Gastroesophageal sphincter (tissue), 3 donors: ENCODE results near the gene OTUB2.

Experiments used
- EP300 ChIP-seq: sonication (generic); formaldehyde crosslinking; IDR thresholded peaks from one replicate; pipeline ENCODE4 v1.6.1; 2017; ENCODE audit warnings: antibody characterized with exemption, mild to moderate bottlenecking
- POLR2A ChIP-seq, 2 donors: fragments of 450-650 bp; IDR thresholded peaks; one replicate each; pipeline ENCODE4 v1.6.1; 2017; ENCODE audit warnings: antibody characterized with exemption in 2 of 2, mild to moderate bottlenecking in 2 of 2, moderate library complexity in 1 of 2
- POLR2AphosphoS5 ChIP-seq: sonication (generic); formaldehyde crosslinking; IDR thresholded peaks from one replicate; pipeline ENCODE4 v1.6.1; 2017; ENCODE audit warnings: antibody characterized with exemption
- TF ChIP-seq, protein P1 (sequence below), 4 experiments: fragments of 200-600 bp in 2 of 4; fragments of 450-650 bp in 2 of 4; sonication (generic) in 1 of 4; IDR thresholded peaks; one replicate each; pipeline ENCODE4 v1.5.1; 2017 to 2019; ENCODE audit warnings: antibody characterized with exemption in 4 of 4, mild to moderate bottlenecking in 2 of 4, moderate library complexity in 2 of 4

DNA sequence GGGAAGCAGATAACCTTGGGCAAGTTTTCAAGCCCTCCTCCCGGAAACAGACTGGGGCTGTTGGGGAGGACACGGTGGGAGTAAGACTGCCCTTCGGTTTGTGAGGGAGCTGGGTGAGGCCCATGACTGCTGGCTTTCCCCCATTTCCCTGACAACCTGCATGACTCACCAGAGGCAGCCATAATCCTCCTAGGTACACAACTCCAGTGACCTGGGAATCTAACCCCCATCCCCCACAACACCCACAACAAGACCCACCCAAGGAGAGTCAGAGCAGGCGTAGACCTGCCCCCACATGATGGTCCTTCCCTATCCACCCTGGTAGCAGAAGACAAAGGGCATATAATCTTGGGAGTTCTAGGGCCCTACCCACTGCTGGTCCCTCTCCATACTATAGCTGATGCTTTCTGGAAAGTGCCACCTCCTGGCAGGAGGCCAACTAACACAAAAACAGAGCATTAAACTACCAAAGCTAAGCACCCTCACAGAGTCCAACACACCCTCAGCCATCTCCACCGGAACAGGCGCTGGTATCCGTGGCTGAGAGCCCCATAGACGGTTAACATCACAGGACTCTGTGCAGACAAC is 40.0 kb downstream of the OTUB2 start:
- TF ChIP-seq, protein P1, sequence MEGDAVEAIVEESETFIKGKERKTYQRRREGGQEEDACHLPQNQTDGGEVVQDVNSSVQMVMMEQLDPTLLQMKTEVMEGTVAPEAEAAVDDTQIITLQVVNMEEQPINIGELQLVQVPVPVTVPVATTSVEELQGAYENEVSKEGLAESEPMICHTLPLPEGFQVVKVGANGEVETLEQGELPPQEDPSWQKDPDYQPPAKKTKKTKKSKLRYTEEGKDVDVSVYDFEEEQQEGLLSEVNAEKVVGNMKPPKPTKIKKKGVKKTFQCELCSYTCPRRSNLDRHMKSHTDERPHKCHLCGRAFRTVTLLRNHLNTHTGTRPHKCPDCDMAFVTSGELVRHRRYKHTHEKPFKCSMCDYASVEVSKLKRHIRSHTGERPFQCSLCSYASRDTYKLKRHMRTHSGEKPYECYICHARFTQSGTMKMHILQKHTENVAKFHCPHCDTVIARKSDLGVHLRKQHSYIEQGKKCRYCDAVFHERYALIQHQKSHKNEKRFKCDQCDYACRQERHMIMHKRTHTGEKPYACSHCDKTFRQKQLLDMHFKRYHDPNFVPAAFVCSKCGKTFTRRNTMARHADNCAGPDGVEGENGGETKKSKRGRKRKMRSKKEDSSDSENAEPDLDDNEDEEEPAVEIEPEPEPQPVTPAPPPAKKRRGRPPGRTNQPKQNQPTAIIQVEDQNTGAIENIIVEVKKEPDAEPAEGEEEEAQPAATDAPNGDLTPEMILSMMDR (IDR thresholded peaks at IDR 0.05): no peak
- TF ChIP-seq POLR2A (IDR thresholded peaks at IDR 0.05) (no peak), EP300 (no peak), POLR2AphosphoS5 (no peak)
